MG63 (cell line): ENCODE results near the gene ZBTB17. TPM values are rescaled to one million over a fixed set of nuclear protein-coding genes. Genes with fewer than 3 reads are reported as not detected.
A peak's percentile ranks its signal among the peaks of the same experiment; 100 is the strongest.
"Not testable (repeated sequence)": the region's sequence is repeated elsewhere in the genome, so short reads cannot be mapped to it uniquely, and the experiment has no call there.

ENCODE experiments used
- DNase-seq: peaks from one replicate; pipeline ENCODE4 v3.0.0-alpha.2; 2020
- H3K27me3 ChIP-seq: fragments of 250-450 bp; sonication (Bioruptor Pico); 2 replicates; pipeline ENCODE4 v1.5.1; 2020; ENCODE audit warnings: mild to moderate bottlenecking, moderate library complexity
- H3K36me3 ChIP-seq: fragments of 250-450 bp; sonication (Bioruptor Pico); 2 replicates; pipeline ENCODE4 v1.5.1; 2020; ENCODE audit warnings: mild to moderate bottlenecking, moderate library complexity
- H3K4me3 ChIP-seq: fragments of 250-450 bp; sonication (Bioruptor Pico); 2 replicates; pipeline ENCODE4 v1.5.1; 2020; ENCODE audit warnings: mild to moderate bottlenecking, moderate library complexity
- H3K9me3 ChIP-seq: fragments of 250-450 bp; sonication (Bioruptor Pico); 2 replicates; pipeline ENCODE4 v1.5.1; 2020; ENCODE audit warnings: mild to moderate bottlenecking, moderate library complexity
- total RNA-seq: library from RNA; depleted of rRNA; stranded (reverse); fragments of >200 nt; shearing (Covaris generic); gene quantifications from 2 replicates; pipeline ENCODE4 v1.2.3, GENCODE V29; 2014; ENCODE audit warnings: low replicate concordance; rRNA removed

The ZBTB17 gene
- total RNA-seq, result 25.7 and 29.1 TPM in 2 replicates

- peak within 1 kb of the TSS; percentile 94 for H3K4me3 ChIP-seq
- no peaks in the 10 kb centered on the region for H3K27me3 ChIP-seq
- H3K9me3 ChIP-seq, result 0 out of 2 replicates have a peak, but pooled peaks cover 6% of the 10 kb centered on the region
- peak; percentile 90 for DNase-seq
- H3K36me3 ChIP-seq, result peaks cover 11% of the 10 kb centered on the region
These were observed at the start of gene ZBTB17 for GRCh38 chr1:15975805-15976680. Gene ZBTB17 (minus strand): TSS chr1:15976101. CDS start chr1:15948495, 27,606 bp downstream.

GRCh38 chr1:16023050-16023653 lies 47.3 kb upstream of the ZBTB17 start:
- Histone ChIP-seq H3K4me3 (no peak overlapping the region), H3K27me3 (no peaks in the 10 kb centered on the region), H3K36me3 (no peaks in the 10 kb centered on the region), H3K9me3 (no peaks in the 10 kb centered on the region)
- no peak for DNase-seq

- no peaks in the 10 kb centered on the region for H3K9me3 ChIP-seq
- no peaks in the 10 kb centered on the region for H3K27me3 ChIP-seq
- H3K36me3 ChIP-seq, result no peaks in the 10 kb centered on the region
- DNase-seq, result no peak
- no peak overlapping the region for H3K4me3 ChIP-seq
These were observed 46.5 kb upstream of the ZBTB17 start for GRCh38 chr1:16022393-16022792.

GRCh38 chr1:16021681-16022080 lies 45.8 kb upstream of the ZBTB17 start, which contains the start of gene CLCNKA:
Gene CLCNKA (plus strand): TSS chr1:16022036. CDS start chr1:16022620, 584 bp downstream.
- no peak for DNase-seq
- Histone ChIP-seq H3K36me3 (no peaks in the 10 kb centered on the region), H3K4me3 (no peak within 1 kb of the TSS), H3K27me3 (no peaks in the 10 kb centered on the region), H3K9me3 (no peaks in the 10 kb centered on the region)

- H3K27me3 ChIP-seq, H3K4me3 ChIP-seq, DNase-seq, H3K9me3 ChIP-seq, H3K36me3 ChIP-seq: not testable (repeated sequence)
These were observed 45.0 kb upstream of the ZBTB17 start for GRCh38 chr1:16020878-16021277.

GRCh38 chr1:16020325-16020724 lies 44.4 kb upstream of the ZBTB17 start:
- DNase-seq, result no peak
- Histone ChIP-seq H3K27me3 (no peaks in the 10 kb centered on the region), H3K9me3 (no peaks in the 10 kb centered on the region), H3K4me3 (no peak overlapping the region), H3K36me3 (no peaks in the 10 kb centered on the region)

GRCh38 chr1:16019644-16020277 lies 43.9 kb upstream of the ZBTB17 start:
- Histone ChIP-seq H3K36me3 (no peaks in the 10 kb centered on the region), H3K4me3 (no peak overlapping the region), H3K27me3 (no peaks in the 10 kb centered on the region), H3K9me3 (no peaks in the 10 kb centered on the region)
- no peak for DNase-seq

- Histone ChIP-seq H3K36me3 (no peaks in the 10 kb centered on the region), H3K9me3 (no peaks in the 10 kb centered on the region), H3K27me3 (no peaks in the 10 kb centered on the region), H3K4me3 (no peak overlapping the region)
- no peak for DNase-seq
These were observed 43.1 kb upstream of the ZBTB17 start for GRCh38 chr1:16018749-16019643.

GRCh38 chr1:16018308-16018707 lies 42.4 kb upstream of the ZBTB17 start:
- no peaks in the 10 kb centered on the region for H3K9me3 ChIP-seq
- H3K4me3 ChIP-seq, result no peak overlapping the region
- no peaks in the 10 kb centered on the region for H3K36me3 ChIP-seq
- no peak for DNase-seq
- no peaks in the 10 kb centered on the region for H3K27me3 ChIP-seq

- peak; percentile 88 for DNase-seq
- no peaks in the 10 kb centered on the region for H3K36me3 ChIP-seq
- no peaks in the 10 kb centered on the region for H3K27me3 ChIP-seq
- H3K9me3 ChIP-seq, result no peaks in the 10 kb centered on the region
- peak within 1 kb of the TSS; percentile 28 for H3K4me3 ChIP-seq
These were observed 41.8 kb upstream of the ZBTB17 start, which contains the start of gene HSPB7 for GRCh38 chr1:16017461-16018303. Gene HSPB7 (minus strand): TSS chr1:16018043. CDS start chr1:16017963, 80 bp downstream.

- Histone ChIP-seq H3K4me3 (no peak overlapping the region; the same call in 1 of the 2 replicates), H3K27me3 (no peaks in the 10 kb centered on the region), H3K9me3 (no peaks in the 10 kb centered on the region), H3K36me3 (no peaks in the 10 kb centered on the region)
- DNase-seq, result no peak
These were observed 41.2 kb upstream of the ZBTB17 start for GRCh38 chr1:16017076-16017460.

- DNase-seq, result no peak
- H3K4me3 ChIP-seq, result no peak overlapping the region
These were observed 40.3 kb upstream of the ZBTB17 start for GRCh38 chr1:16015960-16016901.

GRCh38 chr1:16015491-16015890 lies 39.6 kb upstream of the ZBTB17 start:
- Histone ChIP-seq H3K4me3 (no peak overlapping the region), H3K36me3 (no peaks in the 10 kb centered on the region), H3K9me3 (no peaks in the 10 kb centered on the region), H3K27me3 (no peaks in the 10 kb centered on the region)
- no peak for DNase-seq

More at GRCh38 chr1:16015960-16016901, 40.3 kb upstream of the ZBTB17 start:
- no peaks in the 10 kb centered on the region for H3K27me3 ChIP-seq
- no peaks in the 10 kb centered on the region for H3K36me3 ChIP-seq
- H3K9me3 ChIP-seq, result no peaks in the 10 kb centered on the region
